RPMI8226 (cell line): ENCODE data around the gene CHRNA4.

Source experiments
- DNase-seq: peaks from one replicate; pipeline ENCODE4 v3.0.0-alpha.2; 2015

Gene CHRNA4

GRCh38 chr20:63362436-63363009, 1.4 kb upstream of the CHRNA4 start:
- DNase-seq, result no peak

DNA sequence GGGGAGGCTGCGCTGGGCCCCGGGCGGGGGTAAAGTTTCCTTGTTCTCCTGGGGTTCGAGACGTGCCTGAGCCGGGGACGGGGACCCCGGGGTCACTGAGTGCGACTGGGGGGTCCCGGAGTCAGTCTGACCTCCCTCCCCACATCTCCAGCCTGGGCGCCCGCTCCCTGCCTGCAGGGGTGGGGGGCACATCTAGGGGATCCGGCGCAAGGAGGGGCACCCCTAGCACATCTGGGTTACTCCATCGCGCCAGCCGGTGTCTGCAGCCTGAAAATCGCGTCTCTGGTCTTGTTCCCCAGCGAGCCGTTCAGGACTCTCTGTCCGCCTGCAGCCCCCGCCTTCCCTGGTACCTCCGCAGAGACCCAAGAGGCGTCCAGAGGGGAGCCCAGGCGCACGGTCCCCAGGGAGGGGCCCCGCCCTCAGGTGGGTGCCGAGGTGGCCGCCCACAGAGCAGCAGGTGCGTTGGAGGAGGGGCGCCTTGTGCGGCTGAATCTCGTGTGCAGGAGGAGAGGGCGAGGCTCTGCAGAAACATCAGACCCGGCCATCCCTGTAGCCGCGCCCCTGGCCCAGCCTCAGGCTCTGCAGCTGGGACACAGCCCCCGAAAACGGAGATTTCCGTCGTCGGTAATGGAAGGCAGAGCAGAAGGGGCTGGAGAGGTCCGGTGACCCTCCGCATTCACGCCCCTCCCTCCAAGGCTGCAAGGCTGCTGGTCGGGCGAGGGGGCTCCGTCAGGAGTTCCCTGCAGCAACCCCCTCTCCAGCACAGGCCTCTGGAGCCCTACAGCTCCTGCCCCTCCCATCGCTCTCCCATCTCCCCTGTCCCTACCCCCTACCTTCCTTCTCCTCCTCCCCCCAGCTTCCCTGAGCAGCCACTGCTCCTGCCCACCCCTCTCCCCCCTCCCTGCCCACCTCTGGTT, 628 bp upstream of the CHRNA4 start:
- peak; percentile 64 for DNase-seq

GRCh38 chr20:63359937-63360849, 956 bp downstream of the CHRNA4 start:
- no peak for DNase-seq

DNA sequence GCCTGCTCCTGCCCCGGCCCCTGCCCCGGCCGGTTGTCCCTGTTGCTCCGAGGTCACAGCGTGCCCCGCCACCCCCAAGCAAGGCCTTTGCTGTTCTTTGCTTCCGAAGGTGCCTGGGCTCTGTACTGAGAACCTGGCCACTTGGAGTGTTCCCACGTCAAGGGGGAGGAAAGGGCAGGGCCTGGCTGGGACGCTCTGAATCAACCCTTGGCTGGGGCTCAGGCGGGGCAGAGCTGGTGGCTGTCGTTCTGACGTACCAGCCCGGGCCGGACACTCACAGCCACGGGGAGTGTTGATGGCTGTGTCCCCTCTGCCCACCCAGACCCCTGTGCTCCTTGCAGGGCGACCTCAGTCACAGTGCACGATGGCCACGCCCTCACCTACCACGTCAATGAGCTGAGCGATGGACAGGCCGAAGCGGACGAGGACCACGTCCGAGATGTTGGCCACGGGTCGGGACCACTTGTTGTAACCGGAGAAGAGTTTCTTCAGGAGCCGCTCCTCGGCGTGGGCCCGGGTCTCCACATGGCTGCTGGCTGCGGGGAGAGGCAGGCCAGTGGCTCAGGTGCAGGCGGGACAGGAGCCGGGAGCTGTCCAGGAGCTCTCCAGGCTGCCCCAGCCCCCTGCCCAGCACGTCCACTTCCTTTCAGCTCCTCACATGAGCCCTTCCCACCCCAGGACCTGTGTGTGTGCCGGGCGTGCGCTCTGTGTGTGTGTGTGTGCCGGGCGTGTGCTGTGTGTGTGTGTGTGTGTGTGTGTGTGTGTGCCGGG, 1.8 kb downstream of the CHRNA4 start:
- no peak for DNase-seq

DNA sequence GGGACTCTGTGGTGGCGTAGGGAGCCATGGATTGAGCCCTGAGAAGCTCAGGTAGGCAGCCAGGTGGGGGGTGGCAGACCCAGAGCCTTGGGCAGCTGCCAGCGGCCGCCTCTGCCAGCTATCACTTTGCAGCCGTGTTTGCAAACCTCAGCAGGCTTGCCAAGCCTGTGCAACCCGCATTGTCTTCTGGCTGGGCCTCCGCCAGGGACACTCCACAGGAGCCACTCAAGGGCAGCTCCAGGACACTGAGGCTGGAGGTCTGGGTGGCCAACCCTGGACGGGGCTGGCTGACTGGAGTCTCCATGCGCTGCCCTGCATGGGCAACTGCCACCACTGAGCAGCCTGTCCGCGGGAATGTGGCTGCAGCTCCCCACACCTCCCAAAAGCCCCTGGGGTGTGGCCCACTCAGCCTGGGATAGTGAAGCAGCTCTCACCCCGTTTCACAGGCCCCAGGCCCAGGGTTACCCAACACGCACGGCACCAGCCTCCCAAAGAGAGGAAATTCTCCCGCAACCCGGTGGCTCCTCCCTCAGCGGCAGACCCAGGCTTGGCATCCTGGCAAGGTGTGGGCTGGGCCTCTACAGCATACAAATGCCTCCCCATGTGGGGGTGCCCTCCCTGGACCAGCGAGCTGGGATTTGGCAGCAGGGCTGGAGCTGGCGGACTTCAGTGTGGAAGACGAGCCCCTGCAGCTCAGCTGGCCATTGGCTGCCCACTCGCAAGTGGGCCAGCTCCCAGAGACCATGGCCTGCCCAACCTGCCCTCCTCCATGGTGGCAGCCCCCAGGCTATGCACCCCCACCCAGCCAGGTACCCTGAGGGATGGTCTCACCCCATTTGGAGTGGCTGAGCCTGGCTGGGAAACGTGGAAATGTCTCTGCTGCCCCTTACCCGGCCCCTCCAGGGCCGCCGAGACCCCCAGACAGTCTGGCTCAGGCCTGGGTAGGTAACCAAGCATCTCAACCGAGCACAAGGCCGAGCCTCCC, 2.9 kb downstream of the CHRNA4 start:
- peak; percentile 93 for DNase-seq

- DNase-seq, result no peak
These were observed 3.9 kb downstream of the CHRNA4 start for GRCh38 chr20:63356931-63357879.

DNA sequence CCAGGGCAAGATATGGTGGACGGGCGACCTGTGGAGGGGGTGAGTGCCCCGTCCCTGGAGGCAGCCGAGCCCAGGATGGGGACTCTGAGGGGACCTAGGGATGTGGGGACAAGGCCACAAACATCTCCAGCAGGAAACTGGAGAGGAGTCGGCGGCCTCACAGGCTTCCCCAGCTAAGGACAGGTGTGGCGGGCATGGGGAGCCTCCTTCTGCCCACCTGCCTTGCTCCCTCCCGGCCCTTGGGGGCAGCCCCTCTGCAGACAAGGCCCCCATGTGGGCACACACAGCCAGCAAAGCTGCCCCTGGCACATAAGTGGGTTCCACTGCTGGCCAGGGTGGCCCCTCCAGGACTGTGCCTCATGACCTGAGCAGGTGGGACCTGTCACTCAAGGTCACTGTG, 4.6 kb downstream of the CHRNA4 start:
- no peak for DNase-seq

GRCh38 chr20:63355781-63356295, 5.3 kb downstream of the CHRNA4 start:
- no peak for DNase-seq

GRCh38 chr20:63354636-63355350, 6.4 kb downstream of the CHRNA4 start:
- DNase-seq, result no peak

DNA sequence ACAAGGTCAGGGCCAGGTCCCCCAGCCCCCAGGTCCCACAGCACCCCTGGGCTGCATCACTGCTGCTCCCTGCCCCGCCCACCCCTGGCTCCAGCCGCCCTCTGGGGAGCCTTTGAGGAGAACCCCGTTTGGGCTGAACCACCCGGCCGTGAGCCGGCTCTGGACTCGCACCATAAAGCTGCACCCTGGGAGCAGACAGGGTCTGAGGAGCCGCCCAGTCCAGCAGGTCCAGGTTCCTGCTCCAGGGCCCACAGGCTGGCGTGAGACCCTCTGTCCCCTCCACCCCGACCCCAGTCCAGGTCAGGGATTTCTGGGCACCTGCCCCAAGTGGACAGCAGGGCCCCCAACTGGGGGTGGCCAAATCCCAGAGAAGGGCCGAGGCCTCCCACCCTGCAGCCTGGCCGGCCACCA, 8.3 kb downstream of the CHRNA4 start:
- DNase-seq, result no peak

DNA sequence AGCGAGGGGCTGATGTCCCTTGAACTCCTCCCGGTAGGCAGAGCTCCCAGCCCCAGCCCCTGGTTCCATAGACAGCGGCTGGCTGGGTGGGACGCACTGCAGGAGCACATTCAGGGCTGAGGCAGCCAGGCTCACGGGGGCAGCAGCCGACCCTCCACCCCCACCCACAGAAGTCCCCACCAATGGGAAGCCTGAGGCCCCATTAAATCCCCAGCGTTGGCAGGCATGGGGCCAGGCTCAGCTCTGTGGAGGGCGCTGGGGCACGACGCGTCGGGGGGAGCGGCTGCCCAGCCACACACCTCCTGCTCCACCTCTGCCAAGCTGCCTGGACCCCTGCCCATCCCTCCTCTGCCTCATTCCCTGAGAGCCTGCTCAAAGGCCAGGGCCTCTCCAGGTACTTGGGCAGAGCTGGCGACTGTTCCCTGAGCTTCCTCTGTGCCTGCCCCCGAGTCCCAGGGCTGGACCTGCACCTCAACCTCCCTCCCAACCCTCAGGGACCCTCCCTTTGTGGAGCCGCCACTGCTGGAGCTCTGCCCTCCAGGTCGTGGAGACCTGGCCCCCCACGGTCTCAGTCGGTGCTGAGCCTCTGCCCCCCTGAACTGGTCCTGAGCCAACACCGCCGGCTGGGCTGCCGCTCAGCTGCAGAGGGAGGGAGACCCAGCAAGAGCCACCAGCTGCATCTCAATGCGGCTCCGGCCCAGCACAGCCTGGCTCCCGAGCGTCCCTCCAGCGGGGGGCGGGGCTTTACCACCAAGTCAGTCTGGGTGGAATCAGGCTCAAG, 9.1 kb downstream of the CHRNA4 start:
- DNase-seq, result peak; percentile 68

DNA sequence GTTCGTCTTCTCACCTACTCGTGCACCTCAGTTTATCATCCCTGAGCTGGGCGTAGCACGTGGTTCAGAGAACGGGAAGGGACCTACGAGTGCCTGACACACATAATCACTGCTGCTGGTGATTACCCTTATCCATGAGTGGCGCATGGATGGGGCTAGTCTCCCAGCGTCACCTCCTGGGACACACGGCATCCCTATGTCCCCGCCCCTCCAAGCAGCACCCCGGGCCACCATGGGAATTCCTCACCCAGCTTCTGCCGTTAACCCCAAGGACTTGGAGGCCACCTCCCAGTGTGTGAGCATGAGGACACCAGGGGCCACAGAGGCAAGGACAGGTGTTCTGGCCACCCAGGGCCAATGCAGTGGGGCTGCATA, 9.8 kb downstream of the CHRNA4 start:
- DNase-seq, result no peak

DNA sequence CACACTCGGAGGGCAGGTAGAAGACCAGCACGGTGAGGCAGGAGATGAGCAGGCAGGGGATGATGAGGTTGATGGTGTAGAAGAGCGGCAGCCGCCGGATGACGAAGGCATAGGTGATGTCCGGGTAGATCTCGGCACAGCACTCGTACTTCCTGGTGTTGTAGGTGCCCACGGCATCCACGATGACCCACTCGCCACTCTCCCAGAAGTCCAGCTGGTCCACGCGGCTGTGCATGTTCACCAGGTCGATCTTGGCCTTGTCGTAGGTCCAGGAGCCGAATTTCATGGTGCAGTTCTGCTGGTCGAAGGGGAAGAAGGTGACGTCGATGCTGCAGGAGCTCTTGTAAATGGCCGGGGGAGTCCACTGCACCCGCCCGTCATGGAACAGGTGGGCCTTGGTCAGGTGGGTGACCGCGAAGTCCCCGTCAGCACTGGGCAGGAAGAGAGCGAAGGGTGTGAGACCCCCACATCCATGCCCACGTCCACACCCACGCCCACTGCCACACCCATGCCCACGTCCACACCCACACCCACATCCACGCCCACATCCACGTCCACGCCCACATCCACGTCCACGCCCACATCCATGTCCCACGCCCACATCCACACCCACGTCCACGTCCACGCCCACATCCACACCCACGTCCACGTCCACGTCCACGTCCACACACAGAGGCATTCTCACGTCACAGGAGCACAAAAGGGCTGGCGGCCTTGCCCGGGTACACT, 10.4 kb downstream of the CHRNA4 start:
- no peak for DNase-seq

DNA sequence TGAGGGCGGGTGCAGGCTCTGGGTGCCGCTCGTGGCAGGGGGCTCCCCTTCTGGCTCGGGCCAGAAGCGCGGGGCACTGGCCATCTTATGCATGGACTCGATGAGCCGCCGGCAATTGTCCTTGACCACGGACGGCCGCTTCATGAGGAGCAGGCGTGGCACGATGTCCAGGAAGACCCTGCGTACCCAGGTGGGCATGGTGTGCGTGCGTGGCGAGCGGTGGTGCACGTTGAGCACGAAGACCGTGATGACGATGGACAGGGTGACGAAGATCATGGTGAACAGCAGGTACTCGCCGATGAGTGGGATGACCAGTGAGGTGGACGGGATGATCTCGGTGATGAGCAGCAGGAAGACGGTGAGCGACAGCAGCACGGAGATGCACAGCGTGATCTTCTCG, 11.0 kb downstream of the CHRNA4 start:
- no peak for DNase-seq

DNA sequence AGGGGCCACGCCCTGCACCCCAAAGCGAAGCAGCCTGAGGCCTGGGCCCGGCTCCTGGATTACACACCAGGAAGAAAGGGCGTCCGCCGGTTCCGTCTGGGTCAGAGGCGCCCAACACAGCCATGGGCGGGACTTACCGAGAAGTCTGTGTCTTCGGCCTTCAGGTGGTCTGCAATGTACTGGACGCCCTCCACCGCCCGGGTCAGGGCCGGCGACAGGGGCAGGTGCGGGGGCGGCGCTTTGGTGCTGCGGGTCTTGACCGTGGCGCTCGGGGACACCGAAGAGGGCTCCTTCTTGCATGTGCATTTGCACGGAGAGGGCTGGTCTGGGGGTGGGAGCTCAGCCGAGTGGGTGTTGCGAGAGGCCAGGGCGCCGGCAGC, 11.6 kb downstream of the CHRNA4 start:
- DNase-seq, result no peak

GRCh38 chr20:63348828-63349515, 12.2 kb downstream of the CHRNA4 start:
- no peak for DNase-seq
